Effector memory CD4-positive, alpha-beta T cell (primary cell): ENCODE data around the gene NOVA2.

Experiments used
- DNase-seq, 3 donors: peaks; one replicate each; pipeline ENCODE4 v3.0.0-alpha.2; 2020
- H3K27ac ChIP-seq: 2 replicates; pipeline ENCODE4 v1.7.0; 2013; ENCODE audit warnings: mild to moderate bottlenecking, low read length, moderate library complexity; ENCODE audit not compliant: insufficient read depth, poor library complexity, severe bottlenecking
- H3K27me3 ChIP-seq: replicated peaks from 2 replicates; pipeline ENCODE4 v1.7.0; 2013; ENCODE audit warnings: mild to moderate bottlenecking, low read length; ENCODE audit not compliant: insufficient read depth, control insufficient read depth, poor library complexity, severe bottlenecking
- H3K36me3 ChIP-seq: 2 replicates; pipeline ENCODE4 v1.7.0; 2013; ENCODE audit warnings: mild to moderate bottlenecking, low read length, moderate library complexity; ENCODE audit not compliant: control insufficient read depth, insufficient read depth
- H3K4me1 ChIP-seq: 2 replicates; pipeline ENCODE4 v1.7.0; 2013; ENCODE audit warnings: low read length, mild to moderate bottlenecking; ENCODE audit not compliant: control insufficient read depth, insufficient read depth, poor library complexity, severe bottlenecking
- H3K4me3 ChIP-seq: 2 replicates; pipeline ENCODE4 v1.7.0; 2013; ENCODE audit warnings: low read length, low read depth, mild to moderate bottlenecking; ENCODE audit not compliant: insufficient read depth, poor library complexity, severe bottlenecking
- H3K9me3 ChIP-seq: 2 replicates; pipeline ENCODE4 v1.7.0; 2013; ENCODE audit warnings: mild to moderate bottlenecking, low read length, moderate library complexity; ENCODE audit not compliant: control insufficient read depth

The NOVA2 gene

DNA sequence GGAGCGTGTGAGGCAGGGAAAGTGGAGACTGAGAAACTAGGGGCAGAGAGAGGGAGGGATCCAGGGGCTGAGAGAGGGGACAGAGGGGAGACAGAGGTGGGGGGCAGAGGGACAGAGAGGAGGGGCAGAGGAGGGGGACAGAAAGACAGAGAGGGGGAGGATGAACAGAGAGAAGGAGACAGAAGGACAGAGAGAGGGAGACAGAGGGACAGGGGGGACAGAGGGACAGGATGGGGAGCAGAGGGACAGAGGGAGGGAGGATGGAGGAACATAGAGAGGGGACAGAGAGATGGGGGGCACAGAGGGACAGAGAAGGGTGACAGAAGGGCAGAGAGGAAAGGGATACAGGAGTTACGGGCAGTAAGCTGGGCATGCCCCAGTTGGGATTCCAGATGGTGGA lies 44.4 kb downstream of the NOVA2 start:
- H3K27ac ChIP-seq, result no peak overlapping the region
- H3K9me3 ChIP-seq, result no peaks in the 10 kb centered on the region
- no peak for DNase-seq
- H3K36me3 ChIP-seq, result no peaks in the 10 kb centered on the region
- peaks cover 3% of the 10 kb centered on the region for H3K4me1 ChIP-seq
- peaks cover 6% of the 10 kb centered on the region for H3K27me3 ChIP-seq
- no peak overlapping the region for H3K4me3 ChIP-seq

DNA sequence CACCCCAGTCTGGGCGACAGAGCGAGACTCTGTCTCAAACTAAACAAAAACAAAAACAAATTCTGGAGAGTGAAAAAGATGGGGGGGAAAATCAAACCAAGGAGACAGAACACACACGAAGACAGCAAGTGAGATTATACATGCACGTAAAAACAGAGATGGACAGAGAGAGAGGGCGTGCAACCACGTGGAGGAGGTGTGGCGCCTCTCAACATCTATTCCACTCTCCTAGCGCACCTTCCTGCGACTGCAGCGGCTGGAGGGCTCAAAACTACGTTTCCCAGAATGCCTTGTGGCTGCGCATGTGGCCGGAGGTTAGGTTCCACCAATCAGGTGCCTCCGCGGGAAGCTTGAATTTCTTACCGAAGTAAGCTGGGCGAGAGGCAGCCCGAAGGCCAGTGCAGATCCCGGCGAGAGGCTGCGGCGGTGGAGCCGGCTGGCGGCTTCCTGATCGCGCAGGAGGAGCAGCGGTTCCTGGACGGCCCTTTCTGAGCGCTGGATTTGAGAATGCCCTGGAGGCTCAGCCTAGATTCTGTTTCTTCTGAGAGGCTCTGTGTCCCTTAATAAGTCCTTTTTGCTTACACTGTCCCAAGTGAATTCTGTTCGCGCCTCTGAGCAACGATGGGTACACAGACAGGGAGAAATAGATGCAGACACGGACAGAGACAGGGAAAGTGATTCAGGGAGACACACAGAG lies 46.0 kb downstream of the NOVA2 start:
- no peak overlapping the region for H3K4me3 ChIP-seq
- no peaks in the 10 kb centered on the region for H3K27me3 ChIP-seq
- no peak overlapping the region for H3K27ac ChIP-seq
- H3K36me3 ChIP-seq, result no peaks in the 10 kb centered on the region
- peak; percentile 74 to 86 (median 77) for DNase-seq
- H3K9me3 ChIP-seq, result no peaks in the 10 kb centered on the region
- H3K4me1 ChIP-seq, result peaks cover 3% of the 10 kb centered on the region

DNA sequence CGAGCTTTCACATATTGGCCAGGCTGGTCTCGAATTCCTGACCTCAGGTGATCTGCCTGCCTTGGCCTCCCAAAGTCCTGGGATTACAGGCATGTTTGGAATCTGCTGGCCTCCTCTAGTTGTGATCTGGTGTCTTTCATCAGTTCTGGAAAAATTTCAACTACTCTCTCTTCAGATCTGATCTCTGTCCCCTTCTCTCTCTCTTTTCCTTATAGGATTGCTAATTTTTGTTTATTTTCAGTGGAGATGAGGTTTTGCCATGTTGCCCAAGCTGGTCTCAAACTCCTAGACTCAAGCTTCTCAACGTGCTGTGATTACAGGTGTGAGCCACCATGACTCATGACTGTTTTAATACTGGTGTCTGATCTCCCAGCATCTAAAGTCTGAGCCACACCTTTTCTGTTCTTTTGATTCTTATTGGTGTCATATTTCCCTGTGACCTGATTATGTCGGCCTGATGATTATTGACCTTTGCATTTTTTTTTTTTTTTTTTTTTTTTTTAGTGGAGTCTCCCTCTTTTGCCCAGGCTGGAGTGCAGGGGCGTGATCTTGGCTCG lies 48.7 kb downstream of the NOVA2 start:
- Histone ChIP-seq H3K27me3 (no peaks in the 10 kb centered on the region), H3K36me3 (no peaks in the 10 kb centered on the region), H3K4me1 (peaks cover 3% of the 10 kb centered on the region), H3K4me3 (no peak overlapping the region), H3K27ac (no peak overlapping the region), H3K9me3 (no peaks in the 10 kb centered on the region)
- DNase-seq, result no peak

- H3K4me1 ChIP-seq, result no peaks in the 10 kb centered on the region
- no peak for DNase-seq
- no peaks in the 10 kb centered on the region for H3K36me3 ChIP-seq
- no peak overlapping the region for H3K27ac ChIP-seq
- no peaks in the 10 kb centered on the region for H3K9me3 ChIP-seq
- H3K27me3 ChIP-seq, result no peaks in the 10 kb centered on the region
- no peak overlapping the region for H3K4me3 ChIP-seq
Measured at GRCh38 chr19:45922281-45922680, 51.4 kb downstream of the NOVA2 start.

DNA sequence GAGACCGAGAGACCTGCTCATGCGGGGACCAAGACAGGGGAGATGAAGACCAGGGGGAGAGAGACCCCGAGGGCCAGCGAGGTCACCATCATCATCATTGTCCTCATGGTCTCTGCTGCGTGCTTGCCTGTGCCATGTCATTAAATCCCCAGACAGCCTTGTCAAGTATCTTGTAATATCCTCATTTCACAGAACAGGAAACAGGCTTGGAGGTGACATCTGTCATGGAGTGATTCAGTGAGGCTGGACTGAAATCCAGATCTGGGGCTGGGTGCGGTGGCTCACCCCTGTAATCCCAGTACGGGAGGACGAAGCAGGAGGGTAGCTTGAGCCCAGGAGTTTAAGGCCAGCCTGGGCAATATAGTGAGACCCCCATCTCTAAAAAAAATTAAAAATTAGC lies 53.2 kb downstream of the NOVA2 start:
- DNase-seq, result no peak
- Histone ChIP-seq H3K4me3 (no peak overlapping the region), H3K27ac (no peak overlapping the region), H3K27me3 (no peaks in the 10 kb centered on the region), H3K9me3 (no peaks in the 10 kb centered on the region), H3K36me3 (no peaks in the 10 kb centered on the region), H3K4me1 (no peaks in the 10 kb centered on the region)

DNA sequence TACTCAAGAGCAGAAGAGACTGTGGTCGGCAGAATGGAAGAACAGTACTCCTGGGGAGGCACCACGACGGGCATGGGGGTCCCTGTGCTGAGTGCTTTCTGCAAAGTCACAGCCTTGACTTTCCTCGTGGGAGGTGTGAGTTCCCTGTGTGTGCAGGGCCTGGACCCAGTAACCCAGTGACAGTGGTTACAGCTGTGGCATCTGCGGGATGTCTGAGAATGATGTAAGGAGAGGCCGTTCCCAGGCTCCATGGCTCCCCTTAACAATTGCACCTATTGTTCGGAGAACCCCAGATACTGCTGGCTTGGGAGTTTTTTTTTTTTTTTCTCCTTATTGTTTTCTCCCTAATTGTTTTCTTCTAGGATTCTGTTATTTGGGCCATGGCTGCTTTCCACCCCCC lies 54.0 kb downstream of the NOVA2 start:
- Histone ChIP-seq H3K4me3 (no peak overlapping the region), H3K4me1 (no peaks in the 10 kb centered on the region), H3K27ac (no peak overlapping the region), H3K9me3 (no peaks in the 10 kb centered on the region), H3K36me3 (no peaks in the 10 kb centered on the region), H3K27me3 (no peaks in the 10 kb centered on the region)
- DNase-seq, result no peak

- Histone ChIP-seq H3K27ac (no peak overlapping the region), H3K36me3 (no peaks in the 10 kb centered on the region), H3K27me3 (no peaks in the 10 kb centered on the region), H3K4me3 (no peak overlapping the region), H3K9me3 (no peaks in the 10 kb centered on the region), H3K4me1 (no peaks in the 10 kb centered on the region)
- DNase-seq, result no peak
Measured at GRCh38 chr19:45918721-45919120, 54.9 kb downstream of the NOVA2 start.

DNA sequence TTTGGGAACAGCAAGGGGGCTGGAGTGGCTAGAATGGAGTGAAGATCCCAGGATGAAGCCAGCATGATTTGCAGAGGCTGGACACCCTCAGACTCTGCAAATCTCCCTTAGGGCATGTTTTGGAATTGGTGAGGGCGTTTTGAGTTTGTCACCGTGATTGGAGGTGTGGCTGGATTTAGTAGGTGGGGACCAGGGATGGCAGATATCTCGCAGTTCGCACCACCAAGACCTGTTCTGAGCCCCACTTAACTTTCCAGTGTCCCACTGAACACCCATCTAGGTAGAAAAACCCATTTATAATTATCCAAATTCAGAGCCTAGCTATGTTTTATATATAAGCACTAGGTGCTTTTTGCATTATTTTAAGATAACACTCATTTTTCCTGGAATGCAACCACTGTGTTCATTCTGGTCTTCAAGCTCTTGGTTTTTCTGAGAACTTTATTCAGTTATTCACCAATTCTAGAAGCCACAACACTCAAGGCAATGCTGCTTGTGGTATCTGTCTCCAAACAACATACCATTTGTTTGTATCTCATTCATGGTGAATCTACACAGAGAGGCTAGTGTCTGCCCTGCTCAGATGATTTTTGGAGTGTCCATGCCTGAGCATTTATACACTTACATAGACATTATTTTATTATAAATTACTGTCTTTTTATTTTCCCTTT lies 56.1 kb downstream of the NOVA2 start:
- Histone ChIP-seq H3K27me3 (no peaks in the 10 kb centered on the region), H3K9me3 (no peaks in the 10 kb centered on the region), H3K4me3 (no peak overlapping the region), H3K27ac (no peak overlapping the region), H3K4me1 (no peaks in the 10 kb centered on the region), H3K36me3 (no peaks in the 10 kb centered on the region)
- DNase-seq, result no peak

GRCh38 chr19:45913874-45914830 lies 59.5 kb downstream of the NOVA2 start, which contains the start of gene NANOS2:
NANOS2 (minus strand) TSS chr19:45914778; CDS start chr19:45914693, 85 bp downstream.
- DNase-seq, result no peak
- Histone ChIP-seq H3K4me1 (no peaks in the 10 kb centered on the region), H3K27me3 (no peaks in the 10 kb centered on the region)

More at GRCh38 chr19:45913874-45914830, 59.5 kb downstream of the NOVA2 start, which contains the start of gene NANOS2:
- H3K4me3 ChIP-seq, result no peak within 1 kb of the TSS
- H3K27ac ChIP-seq, result no peak within 1 kb of the TSS
- H3K9me3 ChIP-seq, result no peaks in the 10 kb centered on the region
- no peaks in the 10 kb centered on the region for H3K36me3 ChIP-seq
